ENCODE data around the gene MAP3K4.

MAP3K4 gene

DNA sequence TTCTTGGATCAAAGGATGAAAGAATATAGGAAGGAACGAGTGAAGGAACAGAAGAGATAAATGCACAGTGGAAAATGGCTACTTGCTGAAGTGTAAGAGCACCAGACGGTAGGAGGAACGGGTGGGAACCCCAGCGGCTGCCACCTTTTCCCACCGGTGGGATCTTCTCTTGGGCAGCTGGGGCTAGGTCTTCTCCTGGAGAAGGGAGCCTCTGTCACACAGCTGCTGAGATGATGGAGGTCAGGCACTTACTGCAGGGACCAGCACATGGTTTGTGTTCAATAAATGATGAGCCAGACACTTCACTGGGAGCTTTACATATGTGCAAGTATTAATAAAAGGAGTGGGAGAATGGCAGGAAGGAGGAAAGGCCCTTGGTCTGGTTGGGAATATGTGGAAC, 158.6 kb downstream of the MAP3K4 start:
- no peak for DNase-seq (ENCODE audit: low read depth)

DNA sequence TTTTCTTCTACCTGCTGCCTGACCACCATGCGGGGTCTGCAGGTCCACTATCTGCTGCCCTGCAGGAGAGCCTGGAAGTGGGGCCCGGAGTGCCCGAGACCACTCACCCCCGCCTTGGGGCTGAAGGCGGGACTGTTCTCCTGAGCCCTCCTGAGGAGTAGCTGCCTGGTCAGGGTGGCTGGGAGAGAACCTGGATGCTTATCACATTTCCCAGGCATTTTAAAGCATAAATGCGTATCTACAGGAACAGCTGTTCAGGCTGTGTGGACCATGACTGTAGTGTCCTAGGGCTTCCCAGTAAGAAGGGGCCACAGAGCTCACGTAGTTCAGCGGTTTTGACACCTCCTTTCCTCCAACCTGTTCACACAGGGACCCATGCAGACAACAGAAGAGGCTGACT, 159.0 kb downstream of the MAP3K4 start:
- no peak for DNase-seq (ENCODE audit: low read depth)

DNA sequence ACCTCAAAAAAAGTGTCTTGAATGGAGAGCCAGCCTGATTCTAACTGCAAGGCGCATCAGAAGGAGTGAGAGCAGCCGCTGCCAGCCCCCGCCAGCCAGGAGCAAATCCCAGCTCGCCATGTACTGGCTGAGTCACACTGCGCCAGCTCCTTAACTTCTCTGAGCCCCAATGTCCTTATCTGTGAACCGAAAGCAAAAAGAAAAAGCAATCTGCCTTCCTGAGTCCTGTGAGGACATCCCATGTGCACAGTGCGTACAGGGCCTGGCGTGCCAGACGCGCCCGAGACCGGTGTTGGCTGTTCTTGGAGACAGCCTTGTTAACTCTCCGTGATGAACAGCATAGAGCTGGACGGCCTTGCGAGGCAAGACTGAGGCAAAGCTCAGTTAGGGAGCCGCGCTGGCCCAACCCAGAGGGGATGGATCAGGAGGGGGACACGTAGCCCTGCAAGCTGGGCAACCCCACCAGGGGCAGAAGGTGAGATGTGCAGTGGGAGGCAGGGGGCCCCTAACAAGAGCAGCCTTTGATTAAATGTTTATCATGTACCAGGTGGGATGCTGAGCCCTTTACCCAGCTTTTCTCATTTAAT, 159.6 kb downstream of the MAP3K4 start:
- DNase-seq (ENCODE audit: low read depth), result no peak

DNA sequence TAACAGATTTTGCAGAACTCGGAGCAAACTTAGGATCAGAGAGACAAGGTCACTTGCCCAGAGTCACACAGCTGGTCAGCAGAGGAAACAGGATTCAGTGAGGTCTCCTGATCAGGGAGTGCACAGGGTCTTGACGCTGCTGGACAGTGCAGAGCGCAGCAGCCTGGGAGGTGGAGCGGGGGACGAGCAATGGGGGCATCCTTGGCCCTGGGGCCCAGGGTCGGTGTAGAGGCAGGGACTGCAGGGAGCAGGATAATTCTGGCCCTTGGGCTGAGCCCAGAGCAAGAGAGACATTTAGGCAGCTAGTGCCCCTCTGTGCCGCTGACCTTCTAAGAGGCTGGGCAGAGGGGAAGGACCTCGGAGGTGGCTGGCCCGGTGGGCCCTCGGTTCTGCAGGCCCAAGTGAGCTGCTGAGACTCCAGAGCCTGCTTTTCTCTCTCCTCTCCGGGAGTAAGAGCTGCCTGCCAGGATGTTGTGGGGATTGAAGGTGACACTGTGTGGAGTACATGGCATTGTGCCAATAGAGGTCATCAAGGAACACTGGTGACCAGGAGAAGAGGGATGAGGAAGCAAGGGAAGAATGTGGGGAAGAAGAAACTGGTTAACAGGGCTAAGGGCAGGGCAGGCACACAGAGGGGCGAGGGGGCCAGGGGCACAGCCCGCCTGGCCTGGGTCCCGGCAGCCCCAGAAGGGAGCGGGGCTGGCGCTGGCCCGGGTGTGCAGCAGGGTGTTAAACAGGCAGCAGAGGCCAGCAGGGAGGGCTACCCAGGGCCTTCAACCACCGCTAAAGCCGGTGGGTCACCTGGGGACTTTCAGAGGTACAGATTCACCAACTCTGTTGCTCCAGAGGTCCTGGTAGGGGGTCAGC, 160.3 kb downstream of the MAP3K4 start:
- DNase-seq (ENCODE audit: low read depth), result no peak

DNA sequence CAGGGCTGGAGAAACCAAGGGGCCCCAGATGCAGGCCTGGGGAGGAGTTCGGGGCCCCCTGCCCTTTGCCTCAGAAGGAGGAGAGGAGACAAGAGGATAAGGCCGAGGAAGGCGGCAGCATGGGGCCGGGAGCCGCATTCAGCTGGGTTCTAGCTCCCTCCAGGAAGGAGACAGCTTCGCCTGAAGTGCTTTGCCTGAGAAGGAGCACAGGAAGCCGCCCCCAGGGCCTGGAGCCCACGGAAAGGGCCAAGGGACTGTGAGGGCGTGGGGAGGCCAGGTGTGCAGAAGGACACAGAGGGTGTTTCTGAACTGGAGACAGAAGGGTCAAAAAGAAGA, 160.9 kb downstream of the MAP3K4 start:
- DNase-seq (ENCODE audit: low read depth), result no peak

DNA sequence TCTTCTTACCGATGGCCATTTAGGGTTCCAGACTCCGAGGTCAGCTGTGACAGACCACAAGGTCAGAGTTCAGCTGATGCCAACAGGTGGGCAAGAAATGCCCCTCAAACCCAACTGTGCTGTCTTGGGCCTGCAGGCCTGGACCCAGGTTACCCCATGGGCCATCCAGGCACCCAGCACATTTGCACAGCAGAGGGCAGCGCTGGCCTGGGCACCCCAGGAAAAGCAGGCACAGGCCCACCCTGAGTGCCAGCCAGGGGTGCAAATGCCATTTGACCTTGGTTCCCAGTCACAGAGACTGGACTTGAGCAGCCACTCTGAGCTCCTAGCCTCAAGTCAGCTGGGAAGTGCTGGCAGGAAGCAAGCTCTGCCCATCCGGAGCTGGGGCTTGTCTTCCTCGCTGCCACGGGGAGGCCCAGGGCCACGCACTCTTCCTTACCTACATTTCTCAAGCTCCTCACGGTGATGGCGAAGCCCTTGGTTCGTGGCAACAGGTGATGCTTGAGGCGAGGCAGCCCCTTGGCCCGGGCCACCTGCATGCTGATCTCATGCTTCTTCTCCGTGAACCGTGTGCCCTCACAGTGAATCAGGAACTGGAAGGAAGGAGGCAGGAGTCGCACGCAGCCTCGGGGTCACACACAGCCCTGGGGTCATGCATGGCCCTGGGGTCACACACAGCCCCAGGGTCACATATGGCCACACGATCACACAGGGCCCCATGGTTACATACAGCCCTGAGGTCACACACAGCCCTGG, 161.5 kb downstream of the MAP3K4 start:
- DNase-seq (ENCODE audit: low read depth), result no peak

DNA sequence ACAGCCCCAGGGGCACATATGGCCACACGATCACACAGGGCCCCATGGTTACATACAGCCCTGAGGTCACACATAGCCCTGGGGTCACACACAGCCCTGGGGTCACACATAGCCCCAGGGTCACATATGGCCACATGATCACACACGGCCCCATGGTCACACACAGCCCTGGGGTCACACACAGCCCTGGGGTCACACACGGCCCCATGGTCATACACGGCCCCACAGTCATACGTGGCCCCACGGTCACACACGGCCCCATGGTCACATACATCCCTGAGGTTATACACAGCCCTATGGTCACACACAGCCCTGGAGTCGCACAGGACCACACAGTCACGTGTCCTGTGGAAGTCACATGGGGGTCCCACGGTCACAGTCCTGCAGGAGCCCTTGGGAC, 162.2 kb downstream of the MAP3K4 start:
- DNase-seq (ENCODE audit: low read depth), result no peak

DNA sequence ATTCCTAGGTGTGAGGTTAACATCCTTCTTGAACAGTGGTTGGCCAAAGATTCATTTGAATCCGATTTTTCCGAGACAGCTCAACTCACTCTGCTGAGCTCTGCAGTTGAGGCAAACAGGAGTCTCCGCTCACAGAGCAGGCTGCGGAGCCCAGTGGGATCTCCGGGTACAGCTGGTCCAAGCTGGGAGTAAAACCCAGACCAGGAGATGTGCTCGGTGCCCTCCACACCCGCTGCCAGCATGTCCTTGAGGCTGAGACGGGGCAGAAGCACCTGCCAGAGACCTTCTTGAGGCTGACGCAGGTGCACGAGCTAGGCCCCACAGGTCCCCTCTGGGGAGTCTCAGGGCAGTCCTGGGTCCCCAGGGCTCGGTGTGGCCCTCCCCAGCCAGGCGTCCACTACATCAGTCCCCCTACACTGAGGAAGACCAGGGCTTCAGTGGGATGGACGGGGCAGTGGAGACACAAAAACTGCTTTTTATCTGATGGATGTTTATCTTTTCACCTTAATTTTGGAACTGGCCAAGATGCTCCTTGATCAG, 163.3 kb downstream of the MAP3K4 start:
- DNase-seq (ENCODE audit: low read depth), result no peak

DNA sequence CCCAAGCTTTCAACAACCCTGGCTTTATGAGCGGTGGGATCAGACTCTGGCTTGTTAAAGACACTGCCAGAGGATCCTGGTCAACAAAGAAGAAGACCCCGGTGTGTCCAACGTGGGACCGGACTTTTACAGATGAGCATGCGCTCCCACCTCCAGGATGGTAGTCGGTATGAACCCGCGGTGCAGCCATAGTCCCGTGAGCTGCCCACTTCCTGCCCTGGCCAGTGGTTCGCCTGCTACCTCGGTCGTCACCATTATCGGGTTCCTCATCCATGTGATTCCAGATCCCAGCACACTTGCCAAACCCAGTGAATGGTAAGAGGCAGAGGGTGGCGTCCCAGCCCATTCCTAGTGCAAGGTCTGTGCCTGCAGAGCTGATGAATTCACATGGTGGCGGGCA, 169.6 kb downstream of the MAP3K4 start:
- no peak for DNase-seq (ENCODE audit: low read depth)

DNA sequence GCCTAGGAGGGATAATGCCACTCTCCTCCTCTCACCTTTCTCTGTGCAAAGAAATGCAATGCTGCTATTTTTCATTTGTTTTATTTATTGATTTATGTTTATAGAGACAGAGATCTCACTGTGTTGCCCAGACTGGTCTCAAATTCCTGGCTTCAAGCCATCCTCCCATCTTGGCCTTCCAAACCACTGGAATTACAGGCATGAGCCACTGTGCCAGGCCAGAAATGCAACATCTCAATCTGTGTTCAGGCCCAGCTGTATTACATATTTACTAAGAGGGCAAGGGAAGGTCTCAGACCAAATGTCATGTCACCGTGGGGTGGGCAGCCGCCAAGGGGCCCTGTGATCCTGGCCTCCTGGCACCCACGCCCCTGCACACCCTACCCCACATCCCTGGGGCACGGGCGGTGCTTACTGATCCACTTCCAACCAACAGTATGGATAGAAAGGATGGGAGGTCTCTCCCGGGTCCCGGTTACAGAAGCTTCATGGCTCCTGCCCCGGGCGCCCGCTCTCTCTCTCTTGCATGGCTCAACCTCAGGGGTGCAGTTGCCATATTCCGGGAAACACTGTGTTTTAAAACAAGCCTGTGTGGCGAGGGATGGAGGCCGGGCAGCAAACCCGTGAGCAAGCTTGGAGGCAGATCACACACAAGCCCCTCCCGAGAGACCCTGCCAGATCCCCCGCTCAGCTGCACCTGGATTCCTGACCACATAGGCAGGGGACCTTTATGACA, 170.5 kb downstream of the MAP3K4 start:
- peak; percentile 12 for DNase-seq (ENCODE audit: low read depth)

DNA sequence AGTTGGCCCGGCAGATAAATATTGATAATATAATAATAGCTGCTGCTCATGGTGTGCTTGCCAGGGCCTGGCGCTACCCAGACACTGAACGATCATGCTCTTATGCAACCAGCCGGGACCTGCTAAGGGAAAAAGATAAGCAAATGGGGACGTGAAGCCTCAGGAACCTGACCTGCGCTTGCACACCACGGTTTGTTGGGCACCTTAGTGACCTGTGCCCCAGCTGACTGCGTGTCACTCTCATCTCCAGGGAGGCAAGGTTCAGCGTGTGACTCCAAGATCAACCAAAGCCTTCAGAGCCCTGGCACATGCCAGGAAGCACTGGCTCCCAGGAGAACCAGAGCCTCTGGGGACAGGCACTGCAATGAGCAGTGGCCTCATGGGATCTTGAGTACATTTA, 171.2 kb downstream of the MAP3K4 start:
- no peak for DNase-seq (ENCODE audit: low read depth)

DNA sequence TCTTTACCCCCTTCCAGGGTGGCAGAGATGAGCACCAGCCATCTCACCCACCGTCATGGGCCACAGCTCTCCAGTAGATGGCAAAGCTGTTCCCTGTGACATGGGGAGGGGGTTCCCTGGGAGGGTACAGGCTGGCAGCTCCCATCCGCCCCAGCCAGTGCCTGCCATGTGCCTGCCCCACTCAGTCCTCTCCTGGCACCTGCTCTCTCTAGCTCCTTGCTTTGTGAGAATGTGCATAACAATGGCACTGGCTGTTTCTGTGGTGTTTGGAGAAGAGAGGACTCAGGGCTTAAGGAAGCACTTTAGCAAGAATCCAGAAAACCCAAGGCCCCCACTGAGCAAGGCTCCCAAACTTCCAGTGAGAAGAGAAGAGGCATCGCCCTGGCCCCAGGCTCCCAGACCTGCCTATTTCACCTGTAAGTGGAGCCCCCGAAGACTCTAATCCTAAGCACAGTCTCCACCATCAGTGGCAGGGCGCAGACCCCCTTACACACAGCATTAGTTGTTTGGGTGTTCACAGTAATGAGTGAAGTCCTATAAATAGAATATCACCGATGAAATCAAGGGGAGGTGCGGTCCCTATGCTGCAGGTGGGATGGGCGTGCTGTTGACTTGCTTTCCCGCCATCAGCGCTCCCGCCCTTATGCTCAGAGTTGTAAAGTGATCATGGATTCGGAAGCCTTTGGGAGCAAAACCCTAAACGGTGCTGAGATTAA, 172.1 kb downstream of the MAP3K4 start:
- DNase-seq (ENCODE audit: low read depth), result no peak

DNA sequence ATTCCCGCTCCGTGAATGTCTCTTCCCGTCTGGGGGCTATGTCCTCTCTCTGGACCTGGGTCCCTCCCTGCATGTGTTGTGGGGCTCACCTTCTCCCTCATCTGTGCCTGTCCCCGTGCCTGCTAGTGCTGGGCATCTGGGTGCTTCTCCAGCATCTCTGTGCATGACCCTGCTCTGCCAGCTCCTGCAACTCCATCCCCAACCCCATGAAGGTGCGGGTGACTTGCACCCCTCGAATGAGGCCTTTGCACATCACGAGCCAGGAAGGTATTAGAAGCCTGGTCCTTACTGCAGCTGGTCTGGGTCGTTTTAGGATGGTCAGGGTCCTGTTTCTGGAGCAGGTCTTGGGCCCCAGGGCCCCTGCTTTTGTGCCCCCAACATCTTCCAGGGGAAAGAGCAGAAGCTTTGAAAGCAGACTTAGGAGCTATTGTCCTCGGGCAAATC, 172.6 kb downstream of the MAP3K4 start:
- DNase-seq (ENCODE audit: low read depth), result no peak

DNA sequence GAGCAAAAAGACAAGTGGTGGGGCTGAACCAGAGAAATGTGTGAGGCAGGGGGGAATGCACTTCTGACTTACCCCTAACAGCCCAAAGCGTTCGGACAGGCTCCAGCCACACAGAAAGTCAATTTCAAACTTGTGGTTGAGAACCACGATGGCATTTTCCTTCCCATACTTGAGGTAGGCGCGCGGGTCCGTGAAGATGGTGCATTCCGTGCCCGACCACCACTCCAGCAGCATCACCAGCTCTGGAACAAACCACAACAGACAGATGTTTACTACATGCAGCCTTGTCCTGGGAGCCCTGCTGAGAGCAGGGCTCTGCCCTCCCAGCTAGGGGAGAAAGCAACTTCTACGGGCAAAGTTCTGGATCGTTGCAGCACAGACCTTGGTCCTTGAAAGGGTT, 174.6 kb downstream of the MAP3K4 start:
- DNase-seq (ENCODE audit: low read depth), result no peak

DNA sequence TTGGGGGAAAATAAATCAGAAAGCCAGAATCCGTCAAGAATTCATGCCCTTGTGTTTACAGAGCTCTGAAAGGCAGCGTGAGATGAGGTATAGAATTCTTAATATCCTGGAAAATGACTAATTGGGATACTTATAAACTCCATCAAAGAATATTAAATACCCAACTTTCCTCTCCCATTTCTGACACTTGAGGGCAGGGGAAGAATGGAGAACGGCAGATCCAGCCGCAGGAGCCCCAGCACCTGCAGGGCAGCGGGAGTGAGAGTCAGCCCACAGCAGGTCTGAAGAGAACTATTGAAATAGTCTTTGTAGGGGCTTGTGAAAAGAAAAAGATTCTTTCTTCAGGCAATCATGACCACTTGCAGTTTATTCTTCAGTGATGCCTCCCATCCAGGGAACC, 175.1 kb downstream of the MAP3K4 start:
- DNase-seq (ENCODE audit: low read depth), result no peak
